GM18907 (cell line): ENCODE measurements around the gene PPFIBP1.

Experiments
- ATAC-seq: cut with Tn5 transposase; IDR thresholded peaks from one replicate; pipeline ENCODE4 v1.9.1; 2021; ENCODE audit warnings: mild to moderate bottlenecking, moderate library complexity; ENCODE audit not compliant: unreplicated experiment

PPFIBP1 gene

DNA sequence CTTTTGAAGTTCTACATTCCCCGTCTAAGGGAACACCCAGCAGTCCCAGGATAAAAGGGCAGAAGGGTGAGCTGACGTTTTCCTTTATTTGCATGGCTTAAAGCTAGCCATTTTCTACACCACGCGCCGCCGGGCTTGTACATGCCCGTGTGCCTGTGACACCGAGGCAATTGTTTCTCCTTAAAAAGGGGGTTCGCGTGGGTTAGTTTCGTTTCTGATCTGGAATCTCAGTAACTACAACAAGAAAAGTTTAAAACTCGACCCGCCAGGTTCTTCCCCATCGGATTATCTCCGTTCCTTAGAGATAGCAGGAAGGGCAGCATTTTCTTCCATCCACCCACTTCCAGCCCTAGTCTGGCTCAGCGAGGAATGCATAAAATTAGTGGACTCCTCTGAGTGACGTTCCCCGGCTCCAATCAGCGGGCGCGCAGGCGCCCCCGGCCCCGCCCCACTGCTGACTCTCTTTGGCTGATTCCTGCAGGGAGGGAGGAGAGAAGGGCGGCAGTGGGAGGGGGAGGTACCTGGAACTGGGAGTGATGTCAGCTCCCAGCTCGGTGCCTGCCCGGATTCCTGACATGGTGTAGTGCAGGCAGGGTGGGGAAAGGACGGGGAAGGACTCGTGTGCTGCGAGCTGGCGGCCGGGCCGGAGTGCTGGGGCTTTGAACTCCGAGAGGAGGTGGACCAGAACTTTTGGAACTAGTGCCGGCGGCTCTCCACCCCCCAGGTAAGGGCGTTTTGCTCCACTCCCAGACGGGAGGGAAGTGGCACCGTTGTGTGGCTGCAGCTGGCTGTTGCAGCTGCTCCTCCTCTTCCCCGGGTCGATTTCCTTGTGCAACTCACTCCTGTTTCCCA, at the start of gene PPFIBP1:
Gene PPFIBP1 (plus strand): TSS at position 565 of the 852 bp plus-strand sequence. CDS start 109,191 bp downstream, outside the sequence.
- peak; percentile 96 for ATAC-seq

DNA sequence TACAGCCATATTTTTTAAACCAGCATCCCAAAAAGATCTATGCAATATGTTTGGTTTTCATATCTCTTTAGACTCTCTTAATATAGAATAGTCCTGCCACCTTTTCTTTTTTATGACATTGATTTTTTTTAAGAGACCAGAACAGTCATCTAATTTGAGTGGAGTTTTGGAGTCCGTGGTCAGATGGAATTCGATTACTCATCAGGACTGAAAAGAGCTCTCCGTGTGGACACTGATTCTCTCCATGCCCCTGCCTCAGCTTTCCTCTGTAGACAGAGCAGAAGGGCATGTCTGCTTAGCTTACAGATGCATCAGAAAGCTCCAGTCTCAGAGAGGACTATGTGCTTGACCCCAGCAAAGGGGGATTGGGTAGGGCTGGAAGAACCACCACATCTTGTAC, 49.7 kb upstream of the PPFIBP1 start:
- ATAC-seq = no peak

DNA sequence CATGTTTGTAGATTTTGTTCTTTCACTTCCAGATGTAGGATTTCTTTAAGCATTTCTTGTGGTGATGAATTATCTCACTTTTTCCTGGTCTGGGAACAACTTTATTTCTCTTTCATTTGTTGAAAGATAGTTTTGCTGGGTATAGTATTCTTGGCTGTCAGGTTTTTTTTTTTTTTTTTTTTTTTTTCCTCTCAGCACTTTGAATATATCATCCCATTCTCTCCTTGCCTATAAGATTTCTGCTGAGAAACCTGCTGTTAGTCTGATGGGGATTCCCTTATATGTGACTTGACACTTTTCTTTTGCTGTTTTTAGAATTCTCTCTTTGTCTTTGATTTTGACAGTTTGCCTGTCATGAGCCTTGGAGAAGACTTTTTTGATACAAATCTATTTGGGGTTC, 47.0 kb upstream of the PPFIBP1 start:
- ATAC-seq = no peak

DNA sequence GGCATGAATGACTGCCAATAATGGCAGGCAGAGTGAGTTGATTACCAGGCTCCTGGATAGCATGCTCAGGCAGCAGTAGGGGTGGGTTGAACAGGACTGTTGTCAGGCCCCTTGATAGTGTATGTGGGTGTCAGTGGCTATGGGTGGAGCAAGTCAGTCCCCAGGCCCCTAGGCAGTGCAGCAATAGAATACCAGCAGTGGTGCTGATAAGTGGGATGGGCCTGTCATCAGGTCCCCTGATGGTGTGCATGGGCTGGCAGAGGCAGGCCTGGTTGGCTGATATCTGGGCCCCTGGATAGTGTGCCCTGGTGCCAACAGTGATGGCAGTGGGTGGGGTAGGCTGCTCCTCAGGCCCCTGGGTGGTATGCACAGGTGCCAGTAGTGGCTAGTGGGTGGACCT, 45.1 kb upstream of the PPFIBP1 start:
- ATAC-seq = no peak

DNA sequence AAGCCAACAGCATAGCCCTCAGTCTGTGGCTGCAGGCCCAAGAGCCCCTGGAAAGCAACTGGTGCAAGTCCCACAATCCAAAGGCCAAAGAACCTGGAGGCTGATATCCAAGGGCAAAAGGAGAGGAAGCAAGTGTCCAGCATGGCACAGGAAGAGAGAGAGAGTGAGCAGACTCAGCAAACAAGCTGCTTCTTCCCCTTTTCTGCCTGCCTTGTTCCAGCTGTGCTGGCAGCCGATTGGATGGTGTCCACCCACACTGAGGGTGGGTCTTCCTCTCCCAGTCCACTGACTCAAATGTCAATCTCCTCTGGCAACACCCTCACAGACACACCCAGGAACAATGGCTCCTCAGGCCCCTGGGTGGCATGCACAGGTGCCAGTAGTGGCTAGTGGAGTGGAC, 44.0 kb upstream of the PPFIBP1 start:
- no peak for ATAC-seq

DNA sequence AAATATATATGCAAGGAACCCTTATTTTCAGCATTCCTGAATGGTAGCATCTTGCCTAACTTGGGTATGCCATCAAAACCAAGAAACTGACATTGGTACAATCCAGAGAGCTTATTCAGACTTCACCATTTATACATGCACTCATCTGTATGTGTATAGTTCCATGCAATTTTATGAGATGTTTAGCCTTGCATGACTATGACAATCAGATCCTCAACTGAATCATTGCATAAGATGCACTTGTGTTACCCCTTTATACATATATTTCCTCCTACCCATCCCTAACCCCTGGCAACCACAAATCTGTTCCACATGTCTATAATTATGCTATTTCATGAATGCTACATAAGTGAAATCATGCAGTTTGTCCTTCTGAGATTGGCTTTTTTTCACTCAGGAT, 37.0 kb upstream of the PPFIBP1 start:
- ATAC-seq = no peak

DNA sequence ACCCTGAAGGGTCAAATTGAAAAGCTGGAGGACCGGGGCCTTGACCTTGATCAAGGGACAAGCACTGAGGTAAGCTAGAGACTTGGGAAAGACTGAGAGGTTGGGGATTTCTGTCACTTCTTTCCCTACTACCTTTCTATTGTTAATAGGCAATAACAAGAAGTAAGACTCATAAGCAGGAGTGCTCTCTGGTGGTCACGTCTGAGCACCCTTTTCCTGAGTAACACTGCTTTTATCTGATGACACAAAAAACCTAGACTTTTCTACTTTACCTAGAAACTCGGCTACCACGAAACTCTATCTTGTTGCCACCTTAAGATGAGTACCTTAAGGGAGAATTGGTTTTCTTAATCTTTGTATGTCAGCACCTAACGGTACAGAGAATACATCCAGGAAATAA, 35.5 kb upstream of the PPFIBP1 start:
- ATAC-seq = no peak

DNA sequence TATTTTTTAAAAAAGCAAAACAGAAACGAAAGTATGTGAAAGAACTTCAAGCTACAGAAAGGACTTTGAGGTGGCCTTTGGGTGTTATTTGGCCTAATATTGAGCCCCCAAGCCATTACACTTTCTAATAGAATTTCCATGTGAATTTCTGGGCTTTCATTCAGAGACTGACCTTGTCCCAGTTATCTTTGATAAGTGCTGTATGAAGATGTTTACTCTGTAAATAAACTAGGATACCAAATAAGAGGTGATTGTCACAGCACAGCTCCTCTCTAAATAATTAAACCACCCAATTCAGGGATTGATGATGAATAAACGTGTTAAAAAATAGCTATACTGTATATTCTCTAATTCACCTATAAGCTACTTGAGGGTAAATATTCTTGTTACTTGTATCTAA, 32.8 kb upstream of the PPFIBP1 start:
- no peak for ATAC-seq

DNA sequence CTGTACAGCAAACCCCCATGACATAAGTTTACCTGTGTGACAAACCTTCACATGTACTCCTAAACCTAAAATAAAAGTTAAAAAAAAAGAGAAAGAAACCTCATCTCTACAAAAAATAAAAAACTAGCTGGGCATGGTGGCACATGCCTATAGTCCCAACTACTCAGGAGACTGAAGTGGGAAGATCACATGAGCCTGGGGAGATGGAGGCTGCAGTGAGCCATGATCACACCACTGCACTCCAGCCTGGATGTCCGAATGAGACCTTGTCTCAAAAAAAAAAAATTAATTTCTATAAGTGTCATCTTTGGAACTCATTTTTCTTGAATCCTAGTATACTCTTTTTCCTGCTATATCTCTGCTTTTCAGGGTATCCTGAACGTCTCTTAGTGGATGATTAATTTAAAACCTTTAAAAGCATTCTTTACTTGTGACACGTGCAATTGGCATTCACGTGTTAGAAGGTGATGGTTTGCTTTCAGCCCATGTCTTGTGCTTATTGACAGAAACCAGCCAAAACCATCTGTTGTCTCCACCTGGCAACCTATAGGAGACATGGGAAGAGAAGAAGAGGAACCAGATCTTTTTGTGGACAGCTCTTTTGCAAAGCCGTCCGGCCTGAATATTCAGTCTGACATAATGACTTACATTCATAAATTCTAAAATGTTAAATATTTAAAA, 30.6 kb upstream of the PPFIBP1 start:
- ATAC-seq = no peak

DNA sequence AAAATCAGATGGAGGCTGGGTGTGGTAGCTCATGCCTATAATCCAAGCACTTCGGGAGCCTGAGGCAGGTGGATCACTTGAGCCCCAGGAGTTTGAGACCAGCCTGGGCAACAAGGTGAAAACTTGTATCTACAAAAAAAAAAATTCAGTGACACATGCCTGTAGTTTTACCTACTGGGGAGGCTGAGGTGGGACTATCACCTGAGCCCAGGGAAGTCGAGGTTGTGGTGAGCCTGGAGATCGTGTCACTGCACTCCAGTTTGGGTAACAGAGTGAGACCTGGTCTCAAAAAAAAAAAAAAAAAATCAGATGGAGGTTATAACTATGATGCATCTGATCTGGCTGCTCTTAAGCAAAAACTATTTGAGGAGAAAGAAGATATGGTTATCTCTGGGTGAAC, 26.6 kb upstream of the PPFIBP1 start:
- ATAC-seq = no peak

DNA sequence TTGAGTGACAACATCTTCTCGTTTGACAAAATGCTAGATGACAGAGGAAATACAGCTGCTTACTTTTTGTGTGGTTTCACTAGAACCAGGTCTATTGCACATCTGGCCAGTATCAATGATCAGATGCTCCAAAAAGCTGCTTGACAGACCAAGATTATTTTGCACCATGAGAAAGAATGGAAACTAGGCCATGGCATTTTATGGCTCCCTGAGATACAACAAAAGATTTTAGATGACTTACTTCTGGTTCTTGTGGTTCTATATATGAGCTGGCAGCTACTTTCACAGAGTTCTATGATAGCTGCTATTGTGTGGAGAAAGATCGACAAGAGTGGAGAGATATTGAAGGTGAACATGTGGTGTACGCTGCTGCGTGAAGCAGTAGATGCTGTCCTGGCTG, 25.9 kb upstream of the PPFIBP1 start:
- peak; percentile 85 for ATAC-seq

DNA sequence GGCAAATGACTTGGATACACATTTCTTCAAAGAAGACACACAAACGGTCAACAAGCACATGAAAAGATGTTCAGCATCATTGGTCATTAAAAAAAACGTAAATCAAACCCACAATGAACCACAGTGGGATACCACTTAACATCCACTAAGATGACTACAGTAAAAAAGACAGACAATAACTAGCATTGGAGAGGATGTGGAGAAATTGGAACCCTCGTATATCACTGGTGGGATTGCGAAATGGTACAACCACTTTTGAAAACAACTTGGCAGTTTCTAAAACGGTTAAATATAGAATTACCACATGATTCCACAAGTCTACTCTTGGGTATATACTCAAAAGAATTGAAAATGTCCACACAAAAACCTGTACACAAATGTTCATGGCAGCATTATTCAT, 25.2 kb upstream of the PPFIBP1 start:
- no peak for ATAC-seq

DNA sequence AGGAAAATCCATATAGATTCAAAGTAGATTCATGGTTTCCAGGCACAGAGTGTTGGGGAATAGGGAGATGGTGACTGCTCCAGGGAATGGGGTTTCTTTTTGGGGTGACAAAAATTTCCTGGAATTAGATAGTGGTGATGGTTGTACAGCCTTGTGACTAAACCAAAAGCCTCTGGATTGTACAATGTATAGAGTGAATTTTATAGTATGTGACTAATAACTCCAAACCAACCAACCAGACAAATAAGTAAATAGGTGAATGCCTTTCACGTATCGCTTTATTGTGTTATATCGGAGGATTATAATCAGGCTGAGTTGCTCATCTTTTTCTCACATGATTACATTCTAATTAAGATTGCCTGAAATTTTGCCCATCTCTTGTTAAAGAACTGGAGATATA, 24.6 kb upstream of the PPFIBP1 start:
- ATAC-seq = no peak

DNA sequence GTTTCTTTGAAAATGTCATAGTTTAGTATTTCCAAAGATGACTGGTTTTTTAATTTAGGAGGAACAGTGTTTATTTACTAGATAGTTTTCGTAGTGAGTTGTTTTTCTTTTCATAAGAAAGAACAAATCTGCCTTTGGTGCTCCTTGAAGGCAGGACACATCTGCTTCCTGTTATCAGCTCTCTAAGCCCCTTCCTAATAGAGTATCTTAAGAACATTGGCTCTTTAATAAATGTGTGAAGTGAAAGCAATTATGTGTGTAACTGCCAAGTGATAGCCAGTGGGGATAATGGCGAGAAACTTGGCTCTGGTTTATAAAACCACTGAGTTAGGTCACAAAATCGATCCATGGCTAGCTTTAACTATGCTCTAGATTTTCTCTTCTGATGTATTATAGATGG, 23.5 kb upstream of the PPFIBP1 start:
- no peak for ATAC-seq

DNA sequence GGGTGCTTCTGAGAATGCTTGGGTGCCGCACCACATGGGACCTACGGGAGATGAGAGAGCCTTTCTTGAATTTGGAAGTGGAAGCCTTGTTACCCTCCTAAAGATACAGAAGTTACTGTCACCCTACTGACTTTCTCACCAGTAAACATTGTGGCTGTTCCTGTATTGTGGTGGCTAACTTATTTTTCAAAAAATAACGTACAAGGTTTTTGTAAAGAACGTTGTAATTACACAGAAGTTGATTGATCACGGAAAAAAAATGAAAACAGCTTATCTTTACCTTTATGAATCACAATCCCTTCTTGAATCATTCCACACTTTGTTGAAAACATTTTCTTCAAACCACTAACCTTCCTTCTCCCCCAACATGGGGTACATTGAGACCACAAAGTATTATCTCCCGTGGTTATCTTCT, 22.0 kb upstream of the PPFIBP1 start:
- no peak for ATAC-seq

DNA sequence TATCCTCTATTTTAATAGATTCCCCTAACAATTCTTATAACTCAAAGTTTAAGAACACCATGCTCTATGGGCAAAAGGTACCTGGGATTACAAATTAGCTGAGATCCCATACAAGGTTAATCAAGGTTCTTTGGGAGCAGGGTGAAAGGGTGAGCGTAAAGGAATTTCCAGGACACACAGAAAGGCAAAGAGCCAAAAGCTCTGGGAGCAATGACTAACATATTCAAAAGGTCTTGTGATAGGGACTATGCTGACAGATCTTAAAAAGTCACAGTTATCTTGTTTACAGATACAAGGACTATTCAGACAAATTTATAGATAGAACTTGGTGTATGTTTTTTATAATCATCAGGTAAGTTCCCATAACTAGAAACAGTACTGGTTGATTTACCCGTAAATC, 19.5 kb upstream of the PPFIBP1 start:
- ATAC-seq = no peak

DNA sequence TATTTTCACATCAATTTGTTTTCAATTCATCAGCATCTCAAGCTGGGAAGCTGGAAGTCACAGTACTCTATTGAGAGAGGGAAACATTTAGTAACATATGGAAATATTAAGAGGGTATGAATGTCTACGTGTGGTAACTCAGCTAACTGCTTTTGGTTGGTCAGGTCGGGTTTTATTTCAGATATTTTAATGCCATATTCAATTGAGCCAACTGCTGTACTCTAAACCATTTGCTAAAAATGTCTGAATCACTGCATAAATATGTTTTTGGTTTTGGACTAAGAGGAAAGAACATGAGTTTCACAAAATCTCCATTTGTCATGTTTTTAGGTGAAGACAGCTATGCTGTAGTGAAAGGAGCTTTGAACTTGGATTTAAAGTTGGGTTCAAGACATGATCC, 18.9 kb upstream of the PPFIBP1 start:
- ATAC-seq = no peak

DNA sequence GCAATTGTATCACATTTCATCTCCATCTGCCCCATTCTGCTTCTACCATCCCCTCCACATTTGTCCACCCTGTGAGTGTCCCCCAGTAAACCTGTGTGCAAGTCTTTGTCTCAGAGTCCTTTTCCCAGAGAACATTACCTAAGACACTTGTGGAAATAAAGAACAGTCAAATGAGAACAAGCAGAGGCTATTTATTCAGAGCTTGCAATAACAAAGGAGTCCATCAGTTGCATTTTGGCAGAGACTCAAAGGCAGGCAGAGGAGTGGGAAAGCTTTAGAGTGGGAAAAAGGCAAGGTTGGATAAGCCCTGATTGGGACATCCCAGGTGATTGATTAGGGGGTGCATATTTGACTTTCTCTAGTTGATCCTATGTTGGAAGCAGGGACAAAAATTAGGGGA, 18.2 kb upstream of the PPFIBP1 start:
- ATAC-seq = no peak

DNA sequence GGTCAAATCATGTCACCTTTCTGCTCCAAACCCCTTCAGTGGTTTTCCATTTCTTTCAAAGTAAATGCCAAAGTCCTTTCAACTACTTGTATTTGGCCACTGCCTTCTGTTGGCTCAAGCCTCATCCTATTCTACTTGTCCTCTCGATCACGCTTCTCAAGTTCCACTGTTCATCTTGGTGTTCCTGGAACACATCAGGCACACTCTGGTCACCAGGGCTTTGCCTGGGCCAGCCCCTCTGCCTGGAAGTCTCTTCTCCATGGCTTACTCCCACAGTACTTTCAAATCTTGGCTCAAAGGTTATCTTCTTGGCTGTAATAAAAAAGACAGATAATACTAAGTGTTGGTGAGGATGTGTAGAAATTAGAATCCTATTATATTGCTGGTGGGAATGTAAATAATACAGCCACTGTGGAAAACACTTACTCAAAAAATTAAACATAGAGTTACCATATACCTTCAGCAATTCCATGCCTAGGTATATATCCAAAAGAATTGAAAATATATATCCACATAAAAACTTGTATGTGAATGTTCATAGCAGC, 17.3 kb upstream of the PPFIBP1 start:
- no peak for ATAC-seq

DNA sequence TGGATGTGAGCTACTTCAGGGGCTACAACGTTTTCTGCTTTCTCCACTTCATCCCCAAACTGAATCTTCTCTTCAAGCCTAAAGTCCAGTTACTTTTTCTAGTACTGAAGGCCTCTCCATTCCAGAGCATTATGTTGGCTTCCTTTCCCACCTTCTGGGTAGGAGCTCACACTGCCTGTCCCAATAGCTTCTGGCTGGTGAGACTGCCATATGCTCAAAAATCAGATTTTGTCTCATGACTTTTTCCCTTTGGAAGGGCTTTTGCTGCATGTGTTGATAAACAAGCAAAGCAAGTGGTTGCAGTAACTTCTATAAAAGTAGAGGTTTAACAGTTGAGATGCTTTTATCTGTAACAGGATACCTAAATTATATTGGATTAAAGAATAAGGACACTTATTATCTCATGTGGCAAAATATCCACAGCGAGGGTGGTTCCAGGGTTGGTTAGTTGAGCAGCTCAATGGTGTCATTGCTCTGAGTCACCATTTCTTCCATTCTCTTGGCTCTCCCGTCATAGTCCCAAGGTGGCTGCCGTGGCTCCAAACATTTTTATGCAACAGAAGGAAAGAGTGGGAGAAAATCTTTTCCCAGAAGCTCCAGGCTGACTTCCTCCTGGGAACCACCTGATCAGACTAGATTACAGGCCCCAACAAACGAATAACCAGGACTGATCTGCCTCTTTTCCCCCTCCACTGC, 15.1 kb upstream of the PPFIBP1 start:
- no peak for ATAC-seq

DNA sequence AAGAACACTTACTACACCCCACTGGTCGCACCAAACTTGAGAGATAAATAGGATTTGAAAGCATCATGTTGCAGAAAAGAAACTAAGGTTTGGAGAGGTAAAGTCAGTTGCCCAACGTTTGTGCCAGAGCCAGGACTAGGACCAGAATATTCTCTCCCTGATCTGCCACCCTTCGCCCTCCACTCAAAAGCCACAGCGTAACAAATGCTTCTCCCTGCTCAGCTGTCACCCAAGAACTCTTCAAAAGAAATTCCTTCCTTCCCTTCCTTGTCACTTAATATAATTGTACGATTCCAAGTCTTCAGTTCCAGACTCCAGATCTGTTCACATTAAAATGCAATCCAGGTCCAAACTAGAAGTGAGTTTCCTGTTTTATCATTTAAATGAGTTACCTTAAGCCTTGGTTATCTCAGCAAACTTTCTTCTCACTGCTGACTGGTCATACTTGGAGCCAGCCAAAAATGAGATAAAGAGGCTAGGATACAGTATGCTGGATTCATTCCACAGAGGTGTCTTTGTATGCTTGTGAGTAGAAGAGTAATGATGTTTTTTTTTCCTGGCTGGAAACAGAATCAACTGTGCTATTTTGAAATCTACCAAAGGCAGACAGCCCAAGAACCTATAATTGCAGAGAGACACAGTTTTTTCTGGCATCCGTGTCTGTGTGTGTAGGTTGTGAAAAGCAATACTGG, 12.8 kb upstream of the PPFIBP1 start:
- ATAC-seq = no peak
